ENCODE results near the gene TNC. TPM values are rescaled to one million over a fixed set of nuclear protein-coding genes. Genes with fewer than 3 reads are reported as not detected.

The TNC gene
- 61.2 TPM for total RNA-seq

GRCh38 chr9:115117999-115118878, at the start of gene TNC:
TSS of gene TNC (minus strand) at chr9:115118157. CDS start at chr9:115091018, 27,139 bp downstream.
- peak; percentile 67 for DNase-seq (ENCODE audit: low spot score)

GRCh38 chr9:115167175-115167574, 49.2 kb upstream of the TNC start:
- DNase-seq (ENCODE audit: low spot score): no peak

GRCh38 chr9:115165233-115165632, 47.3 kb upstream of the TNC start:
- no peak for DNase-seq (ENCODE audit: low spot score)

GRCh38 chr9:115164511-115164974, 46.6 kb upstream of the TNC start:
- DNase-seq (ENCODE audit: low spot score): no peak

- DNase-seq (ENCODE audit: low spot score): no peak
These were observed 45.0 kb upstream of the TNC start for GRCh38 chr9:115162946-115163345.

GRCh38 chr9:115161446-115161845, 43.5 kb upstream of the TNC start:
- no peak for DNase-seq (ENCODE audit: low spot score)

GRCh38 chr9:115158661-115159481, 40.9 kb upstream of the TNC start:
- DNase-seq (ENCODE audit: low spot score): no peak

- no peak for DNase-seq (ENCODE audit: low spot score)
These were observed 39.3 kb upstream of the TNC start for GRCh38 chr9:115157245-115157674.

GRCh38 chr9:115155037-115155436, 37.1 kb upstream of the TNC start:
- no peak for DNase-seq (ENCODE audit: low spot score)

- no peak for DNase-seq (ENCODE audit: low spot score)
These were observed 36.7 kb upstream of the TNC start for GRCh38 chr9:115154617-115155016.

- DNase-seq (ENCODE audit: low spot score): no peak
These were observed 34.4 kb upstream of the TNC start for GRCh38 chr9:115152281-115152820.

- DNase-seq (ENCODE audit: low spot score): no peak
These were observed 30.8 kb upstream of the TNC start for GRCh38 chr9:115148721-115149120.

- DNase-seq (ENCODE audit: low spot score): peak; percentile 44
These were observed 28.6 kb upstream of the TNC start for GRCh38 chr9:115146581-115147021.

- DNase-seq (ENCODE audit: low spot score): no peak
These were observed 26.7 kb upstream of the TNC start for GRCh38 chr9:115144706-115145105.

- DNase-seq (ENCODE audit: low spot score): no peak
These were observed 25.7 kb upstream of the TNC start for GRCh38 chr9:115143689-115144088.

- no peak for DNase-seq (ENCODE audit: low spot score)
These were observed 24.7 kb upstream of the TNC start for GRCh38 chr9:115142517-115143270.

- DNase-seq (ENCODE audit: low spot score): no peak
These were observed 24.1 kb upstream of the TNC start for GRCh38 chr9:115142090-115142489.

GRCh38 chr9:115141612-115142011, 23.7 kb upstream of the TNC start:
- no peak for DNase-seq (ENCODE audit: low spot score)

GRCh38 chr9:115138151-115138550, 20.2 kb upstream of the TNC start:
- no peak for DNase-seq (ENCODE audit: low spot score)

- no peak for DNase-seq (ENCODE audit: low spot score)
These were observed 19.6 kb upstream of the TNC start for GRCh38 chr9:115137526-115137925.

All from ureter (tissue), 1 donor.